Stimulated activated CD4-positive, alpha-beta T cell treated with anti-CD3 and anti-CD28 coated beads, Interleukin-12 subunit alpha, Interleukin-12 subunit beta, amount 100 ng/mL, for 24 hours (primary cell): ENCODE results near the gene SND1.
"Not testable (repeated sequence)": the region's sequence is repeated elsewhere in the genome, so short reads cannot be mapped to it uniquely, and the experiment has no call there.

Source experiments
- DNase-seq, 2 experiments: peaks; one replicate each; pipeline ENCODE4 v3.0.0-alpha.2; 2020; ENCODE audit warnings: low read depth in 2 of 2

Gene SND1

DNA sequence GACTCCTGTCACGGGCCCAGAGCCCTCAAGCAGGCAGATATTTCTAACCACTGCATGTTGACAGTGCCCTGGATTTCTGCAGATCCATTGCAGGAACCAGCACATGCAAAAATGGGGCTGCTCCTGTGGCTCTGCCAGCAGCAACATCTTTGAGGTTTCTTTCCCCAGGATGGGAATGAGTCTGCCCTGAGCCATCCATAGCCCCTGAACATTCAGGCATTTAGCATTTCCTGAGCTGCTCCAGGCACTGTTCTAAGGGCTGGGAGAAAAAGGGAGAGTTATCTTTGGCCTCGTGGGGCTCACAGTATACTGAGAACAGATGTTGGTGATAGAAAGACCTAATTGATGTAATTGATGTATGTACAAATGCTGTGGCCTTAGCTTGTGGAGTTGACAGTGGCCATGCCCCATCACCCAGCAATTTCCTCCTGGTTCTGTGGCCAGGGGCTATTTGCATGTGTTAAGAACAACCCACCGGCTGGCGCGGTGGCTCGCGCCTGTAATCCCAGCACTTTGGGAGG, 445.3 kb downstream of the SND1 start:
- DNase-seq = no peak

DNA sequence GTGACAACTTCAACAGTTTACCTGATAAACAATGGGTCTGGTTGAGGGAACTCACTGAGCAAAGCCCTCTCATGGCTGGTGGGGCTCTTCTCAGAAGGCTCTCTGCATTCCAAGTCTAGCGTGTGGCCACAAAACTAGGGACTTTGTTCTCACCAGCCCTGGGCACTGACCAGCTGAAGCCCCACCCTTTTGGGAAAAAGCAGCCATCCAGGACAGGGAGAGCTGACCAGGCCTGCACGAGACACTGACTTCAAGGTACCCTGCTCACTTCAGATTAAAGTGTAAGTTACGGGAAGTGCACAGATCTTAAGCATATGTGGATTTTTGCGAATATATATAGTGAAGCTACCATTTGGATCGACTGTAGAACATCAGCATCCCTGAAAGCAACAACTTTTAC, 446.6 kb downstream of the SND1 start:
- DNase-seq = no peak

DNA sequence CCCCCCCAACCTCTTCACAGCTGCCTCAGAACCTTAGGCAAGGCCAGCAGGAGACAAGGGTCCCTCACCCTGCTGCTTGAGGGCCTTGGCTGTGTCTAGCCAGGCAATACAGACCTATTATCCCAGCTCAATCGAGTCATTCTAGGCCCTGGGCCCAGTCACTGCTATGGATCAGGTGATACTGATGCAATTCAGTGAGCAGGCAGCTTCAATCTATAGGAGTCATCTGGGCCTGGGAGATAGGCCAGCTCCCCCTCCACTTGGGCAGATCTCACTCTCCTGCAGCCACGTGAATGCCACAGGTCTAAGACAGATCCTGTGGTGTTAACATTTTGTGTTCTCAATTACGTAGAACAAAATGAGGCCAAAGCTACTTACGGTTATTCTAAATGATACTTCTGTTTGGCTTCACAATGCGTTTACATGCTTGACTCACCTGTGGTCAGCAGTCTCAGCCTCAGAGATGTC, 447.2 kb downstream of the SND1 start:
- no peak for DNase-seq

GRCh38 chr7:128100225-128100948, 448.4 kb downstream of the SND1 start:
- no peak for DNase-seq

DNA sequence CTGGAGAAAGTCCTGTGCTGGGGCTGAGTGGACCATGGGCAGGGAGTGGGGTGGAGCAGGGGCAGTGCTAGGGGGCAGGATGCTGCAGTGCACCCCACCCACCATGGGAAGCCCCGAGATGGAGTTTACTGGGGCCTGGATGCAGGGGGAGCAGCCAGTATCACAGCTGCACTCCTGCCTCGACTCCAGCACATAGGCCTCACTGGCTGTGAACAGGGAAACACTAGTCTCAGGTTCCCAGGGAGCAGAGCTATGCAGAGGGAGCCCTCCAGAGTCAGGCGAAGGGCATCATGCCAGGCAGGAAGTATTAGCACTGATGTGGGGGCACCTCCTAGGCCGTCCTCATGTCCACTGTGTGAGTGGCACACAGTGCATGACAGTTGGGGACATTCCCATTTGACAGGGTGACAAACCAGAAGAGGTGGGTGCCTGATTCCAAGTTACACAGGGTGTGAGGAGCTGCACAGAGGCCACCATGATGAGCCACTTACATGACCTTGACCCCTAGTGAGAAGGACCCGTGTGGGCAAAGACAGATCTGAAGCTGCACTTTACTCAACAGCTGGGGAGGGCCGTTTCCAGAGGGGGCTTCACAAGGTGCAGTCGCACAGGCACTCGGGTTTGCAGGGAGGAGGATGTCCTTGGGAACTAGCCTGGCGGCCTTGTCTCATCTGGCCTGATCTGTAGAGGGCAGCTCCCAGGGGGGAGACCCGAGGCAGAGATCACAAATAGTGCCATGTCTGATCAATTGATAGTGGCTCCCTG, 449.1 kb downstream of the SND1 start:
- no peak for DNase-seq

GRCh38 chr7:128102490-128103291, 450.7 kb downstream of the SND1 start:
- DNase-seq = no peak

GRCh38 chr7:128103498-128104107, 451.6 kb downstream of the SND1 start:
- no peak for DNase-seq

- DNase-seq = no peak
Measured at GRCh38 chr7:128104108-128104742, 452.2 kb downstream of the SND1 start.

DNA sequence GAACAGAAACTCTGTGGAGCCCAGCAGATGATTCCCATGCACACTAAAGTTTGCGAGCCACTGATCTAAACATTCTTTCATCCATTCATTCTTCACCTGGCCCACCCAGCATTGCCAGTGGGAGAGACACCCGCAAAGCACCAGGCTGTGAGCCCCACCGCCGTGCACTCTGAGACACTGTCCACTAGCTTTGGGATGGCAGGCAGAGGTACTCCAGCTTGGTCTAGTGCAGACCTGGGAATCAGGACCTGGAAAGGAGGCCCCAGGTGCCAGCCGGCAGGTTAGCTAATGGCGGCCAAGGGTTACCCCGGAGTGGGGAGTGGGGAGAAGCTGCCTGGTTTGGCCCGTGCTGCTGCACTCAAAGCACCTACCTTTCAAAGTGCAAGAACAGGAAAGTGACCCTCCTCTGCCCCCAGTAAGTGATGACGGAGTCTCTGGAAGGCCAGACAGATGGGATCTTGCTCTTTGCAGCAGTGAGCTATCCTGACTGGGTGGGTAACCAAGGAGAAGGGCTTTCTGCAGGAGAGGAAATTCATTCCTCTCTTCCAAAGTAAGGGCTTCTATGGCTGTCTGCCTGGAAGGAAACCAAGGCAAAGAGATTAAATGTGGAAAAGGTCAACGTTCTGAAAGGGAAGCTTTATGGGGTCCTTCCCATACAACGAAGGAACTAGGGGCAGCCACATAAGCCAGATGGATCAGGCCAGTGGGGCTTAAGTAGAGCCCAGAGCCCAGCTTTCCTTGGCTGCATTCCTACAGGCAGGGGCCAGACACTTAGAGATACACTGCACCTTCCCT, 453.4 kb downstream of the SND1 start:
- DNase-seq = no peak

GRCh38 chr7:128106821-128107220, 454.8 kb downstream of the SND1 start:
- no peak for DNase-seq

GRCh38 chr7:128107516-128107915, 455.5 kb downstream of the SND1 start:
- not testable (repeated sequence) for DNase-seq

DNA sequence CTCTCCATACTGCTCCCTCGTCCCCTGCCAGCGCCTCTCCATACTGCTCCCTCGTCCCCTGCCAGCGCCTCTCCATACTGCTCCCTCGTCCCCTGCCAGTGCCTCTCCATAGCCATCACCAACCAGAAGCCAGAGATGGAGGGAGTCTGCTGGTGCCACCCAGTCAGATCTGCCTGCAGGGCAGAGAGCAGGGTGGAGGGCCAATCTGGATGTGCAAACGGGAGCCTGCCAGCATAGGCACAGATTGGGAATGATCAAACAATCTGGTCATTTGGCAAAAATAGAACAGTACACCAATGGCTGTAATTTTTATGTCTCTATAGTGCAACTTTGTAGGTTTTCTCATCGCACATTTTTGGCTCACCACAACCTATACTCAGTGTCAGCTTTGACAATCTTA, 456.1 kb downstream of the SND1 start:
- DNase-seq = no peak

DNA sequence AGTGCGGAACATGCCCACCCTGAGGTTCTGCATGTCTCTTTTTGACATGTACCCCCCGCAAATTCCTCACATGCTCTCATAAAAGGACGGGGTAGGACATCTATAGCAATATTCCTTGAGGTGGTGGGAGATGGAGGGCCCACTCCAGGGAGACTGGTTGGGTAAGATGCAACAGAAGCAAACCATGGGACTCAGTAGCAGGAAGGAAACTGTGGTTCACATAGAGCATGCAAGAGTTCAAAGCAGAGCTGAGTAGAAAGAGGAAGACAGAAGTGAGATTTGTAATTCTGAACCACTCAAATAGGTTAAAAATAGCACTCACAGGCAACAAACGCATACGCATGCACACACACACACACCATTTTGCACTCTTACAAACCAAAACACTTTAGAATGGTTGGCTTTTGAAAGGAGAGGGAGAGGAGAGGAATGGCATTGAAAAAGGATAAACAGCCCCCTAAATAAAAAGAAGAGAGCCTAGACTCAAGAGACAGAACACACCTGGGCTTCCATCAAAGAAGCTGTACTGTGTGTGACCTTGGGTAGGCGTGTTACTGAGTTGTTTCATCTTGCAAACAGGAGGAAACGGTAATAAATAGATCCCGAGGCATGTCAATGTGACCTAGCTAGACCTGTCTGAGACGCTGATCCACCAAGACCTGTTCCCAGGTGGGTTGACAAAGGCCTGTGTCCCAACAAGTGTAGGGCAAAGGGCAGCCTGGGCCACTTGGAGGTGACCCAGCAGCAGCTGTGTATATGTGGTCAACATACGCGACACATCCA, 456.8 kb downstream of the SND1 start:
- no peak for DNase-seq

DNA sequence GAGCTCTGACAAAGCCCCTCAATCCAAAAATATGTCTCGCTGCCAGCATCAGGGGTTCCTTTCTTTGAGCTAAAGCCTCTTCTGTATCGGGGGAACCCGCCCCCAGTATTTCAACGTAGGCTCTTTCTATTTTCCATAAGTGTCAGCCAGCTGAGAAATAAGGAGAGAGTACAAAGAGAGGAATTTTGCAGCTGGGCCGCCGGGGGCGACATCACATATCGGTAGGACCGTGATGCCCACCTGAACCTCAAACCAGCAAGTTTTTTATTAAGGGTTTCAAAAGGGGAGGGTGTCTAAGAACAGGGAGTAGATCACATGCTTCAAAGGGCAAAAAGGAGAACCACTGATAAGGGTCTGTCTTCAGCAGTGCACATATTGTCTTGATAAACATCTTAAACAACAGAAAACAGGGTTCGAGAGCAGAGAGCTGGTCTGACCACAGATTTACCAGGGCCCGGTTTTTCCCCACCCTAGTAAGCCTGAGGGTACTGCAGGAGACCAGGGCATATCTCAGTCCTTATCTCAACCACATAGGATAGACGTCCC, 457.5 kb downstream of the SND1 start:
- DNase-seq = not testable (repeated sequence)

DNA sequence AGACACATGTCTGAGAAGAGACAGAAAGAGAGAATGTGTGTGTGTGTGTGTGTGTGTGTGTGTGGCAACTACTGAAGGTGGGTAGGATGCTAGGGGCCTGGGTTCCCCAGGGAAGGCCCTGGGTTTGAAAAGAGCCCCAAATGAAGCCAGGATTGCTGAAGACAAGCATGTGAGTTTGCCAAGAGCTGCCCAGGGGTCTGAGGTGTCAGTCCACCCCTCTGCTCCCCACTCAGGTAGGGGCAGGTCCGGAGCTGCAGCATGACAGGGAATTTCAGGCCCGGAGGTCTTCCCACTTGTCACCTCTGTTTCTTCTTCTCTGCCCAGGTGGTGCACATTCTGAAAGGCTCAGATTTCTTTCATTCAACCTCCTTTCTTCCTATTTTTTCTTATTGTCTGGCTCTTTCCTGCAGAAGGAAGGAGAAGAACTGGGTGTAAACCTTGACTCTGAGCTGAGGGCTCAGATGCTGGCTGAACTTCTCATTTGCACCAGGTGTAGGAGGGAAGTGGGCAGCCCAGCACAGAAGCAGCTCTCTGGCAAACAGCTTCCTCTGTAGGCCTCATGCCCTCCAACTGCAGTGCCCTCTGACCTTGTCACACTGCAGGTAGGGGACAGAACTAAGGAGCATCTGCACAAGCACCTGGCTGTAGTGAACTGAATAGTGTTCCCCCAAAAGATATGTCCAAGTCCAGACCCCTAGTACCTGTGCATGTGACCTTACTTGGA, 458.8 kb downstream of the SND1 start:
- no peak for DNase-seq

DNA sequence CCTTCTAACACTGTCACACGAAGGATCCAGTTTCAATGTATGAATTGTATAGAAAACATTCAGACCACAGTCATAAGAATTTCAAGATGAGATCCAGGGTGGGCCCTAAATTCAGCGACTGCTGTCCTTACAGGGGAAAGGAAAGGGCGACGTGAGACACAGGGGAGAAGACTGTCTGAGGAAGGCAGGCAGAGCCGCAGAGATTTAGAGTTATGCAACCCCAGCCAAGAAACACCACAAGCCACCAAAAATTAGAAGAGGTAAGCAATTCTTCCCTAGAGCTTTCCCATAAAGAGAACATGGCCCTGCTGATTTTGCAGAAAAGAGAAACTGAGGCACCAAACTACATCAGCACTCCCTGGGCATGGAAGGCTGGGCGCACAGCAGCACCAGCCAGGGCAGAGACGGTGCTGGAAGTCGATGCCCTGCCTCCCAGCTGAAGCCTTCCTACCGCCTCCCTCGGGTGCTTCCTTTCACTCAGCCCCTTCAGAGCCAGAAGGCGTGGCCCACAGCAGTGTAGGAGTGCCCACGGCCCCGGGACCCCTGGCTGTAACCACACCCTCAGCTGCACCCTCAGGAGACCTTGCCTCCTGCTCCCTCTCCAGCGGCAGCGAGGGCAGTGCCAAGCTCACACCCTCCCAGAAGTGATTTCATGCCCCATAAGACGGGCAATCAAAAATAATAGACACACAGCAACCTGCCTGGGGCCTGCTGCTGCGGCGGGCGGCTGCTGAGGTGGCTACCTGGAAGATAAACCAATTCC, 460.2 kb downstream of the SND1 start:
- no peak for DNase-seq

GRCh38 chr7:128112781-128113221, 460.8 kb downstream of the SND1 start:
- DNase-seq = no peak

DNA sequence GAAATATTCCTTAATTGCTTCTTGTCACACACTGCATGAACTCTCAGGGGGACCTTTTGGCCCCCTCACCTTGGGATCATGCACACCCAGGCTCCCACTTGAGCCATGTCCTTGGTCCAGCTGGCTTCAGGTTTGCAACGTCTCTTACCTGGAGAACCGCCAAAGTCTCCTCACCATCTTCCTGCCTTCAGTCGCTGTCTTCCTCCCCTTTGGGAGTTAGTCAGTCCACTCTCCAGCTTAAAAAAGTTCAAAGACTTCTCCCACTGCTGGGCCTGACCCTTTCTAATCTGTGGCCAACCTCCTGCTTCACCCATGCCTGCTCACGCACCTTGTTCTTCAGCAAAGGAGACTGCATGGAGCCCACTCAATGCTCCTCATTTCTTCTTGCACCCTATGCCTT, 461.8 kb downstream of the SND1 start:
- DNase-seq = no peak
